HepG2 (cell line): ENCODE results near the gene OR2T27. TPM values are rescaled to one million over a fixed set of nuclear protein-coding genes. Genes with fewer than 3 reads are reported as not detected.

Experiments
- ATAC-seq: fragments of 200-7000 bp; cut with Tn5 transposase; 3 replicates; pipeline ENCODE4 v1.9.1; 2020; ENCODE audit warnings: mild to moderate bottlenecking, moderate library complexity
- BruUV-seq: library from RNA; stranded (reverse); fragments of 400-500 nt; replicated peaks from 2 replicates; lab custom pipeline; 2021; lab: Mats Ljungman, UMichigan
- CTCF ChIA-PET: fragments of 300-600 bp; formaldehyde crosslinking; extraction: SDS; loops from one replicate; lab custom pipeline; 2021; ENCODE audit warnings: low total read pairs, inconsistent platforms, low intra/inter-chr PET ratio; lab: Yijun Ruan, JAX
- POLR2A ChIA-PET: fragments of 350-600 bp; sonication (Branson Sonifier 250); formaldehyde crosslinking; loops from one replicate; lab custom pipeline; 2020; ENCODE audit warnings: antibody characterized with exemption, inconsistent platforms; lab: Yijun Ruan, JAX
- DNase-seq: peaks from one replicate; pipeline ENCODE4 v3.0.0-alpha.2; 2015; ENCODE audit warnings: low spot score
- FAIRE-seq: peaks from 3 replicates; lab custom pipeline; 2011; peaks lifted over from hg19 to GRCh38; lab: Jason Lieb, UNC
- H2AFZ ChIP-seq: one replicate; pipeline ENCODE4 v1.6.1; 2011; ENCODE audit warnings: low read length, inconsistent platforms
- H3K27ac ChIP-seq: fragments of 300-600 bp; 3 replicates; pipeline ENCODE4 v1.8.0; 2011; ENCODE audit warnings: mixed run types, mild to moderate bottlenecking, mixed read lengths, low read length, inconsistent platforms; ENCODE audit not compliant: insufficient read depth; ENCODE audit errors: extremely low read length
- H3K27me3 ChIP-seq, 2 experiments: fragments of 200-600 bp in 1 of 2; 2 replicates in 1 of 2; 3 replicates in 1 of 2; pipeline versions ENCODE4 v1.6.0 to v1.8.0; 2011; ENCODE audit warnings: low read length in 2 of 2, mild to moderate bottlenecking in 2 of 2, moderate library complexity in 2 of 2, inconsistent platforms in 1 of 2; ENCODE audit not compliant: insufficient read depth in 2 of 2, control insufficient read depth in 1 of 2
- H3K36me3 ChIP-seq, 2 experiments: fragments of 200-600 bp in 1 of 2; replicated peaks in 1 of 2; 2 replicates in 1 of 2; 3 replicates in 1 of 2; pipeline versions ENCODE4 v1.5.1 to v1.8.0; 2011; ENCODE audit warnings: low read length in 2 of 2, inconsistent platforms in 1 of 2; ENCODE audit not compliant: insufficient read depth in 2 of 2, control insufficient read depth in 1 of 2
- H3K4me1 ChIP-seq: 2 replicates; pipeline ENCODE4 v1.5.1; 2012; ENCODE audit warnings: low read length, inconsistent platforms; ENCODE audit not compliant: insufficient read depth
- H3K4me2 ChIP-seq: 2 replicates; pipeline ENCODE4 v1.6.0; 2011; ENCODE audit warnings: low read depth, low read length, inconsistent platforms
- H3K4me3 ChIP-seq, 3 experiments: fragments of 200-600 bp in 1 of 3; sonication (generic), shearing (Covaris generic) in 1 of 3; replicated peaks in 1 of 3; 2 replicates each; pipeline ENCODE4 v1.5.1; 2011 to 2016; ENCODE audit warnings: low read length in 3 of 3, inconsistent platforms in 2 of 3, low read depth in 2 of 3, mild to moderate bottlenecking in 2 of 3, control low read depth in 1 of 3, mixed read lengths in 1 of 3; ENCODE audit not compliant: insufficient read depth in 1 of 3
- H3K79me2 ChIP-seq: one replicate; pipeline ENCODE4 v1.6.1; 2011; ENCODE audit warnings: low read length, inconsistent platforms; ENCODE audit not compliant: insufficient read depth
- H3K9ac ChIP-seq: 2 replicates; pipeline ENCODE4 v1.6.0; 2011; ENCODE audit warnings: mild to moderate bottlenecking, low read depth, low read length, inconsistent platforms; ENCODE audit not compliant: insufficient read depth
- H3K9me3 ChIP-seq: 2 replicates; pipeline ENCODE4 v1.5.1; 2012; ENCODE audit warnings: mild to moderate bottlenecking, low read length
- H4K20me1 ChIP-seq: 2 replicates; pipeline ENCODE4 v1.6.0; 2011; ENCODE audit warnings: inconsistent platforms, mild to moderate bottlenecking, low read length, moderate library complexity; ENCODE audit not compliant: insufficient read depth
- CREB1 ChIP-seq, 2 experiments: fragments of 450-650 bp in 1 of 2; IDR thresholded peaks; 2 replicates each; pipeline ENCODE4 v1.6.1; 2016 to 2017; ENCODE audit warnings: control low read depth in 1 of 2, mild to moderate bottlenecking in 1 of 2, missing compliant biosample characterization in 1 of 2, missing genetic modification characterization in 1 of 2
- EED ChIP-seq: sonication (generic); formaldehyde crosslinking; IDR thresholded peaks from 2 replicates; pipeline ENCODE4 v1.5.0; 2020; ENCODE audit warnings: mild to moderate bottlenecking, missing genetic modification reagents
- GTF3A ChIP-seq: sonication (generic); formaldehyde crosslinking; conservative IDR thresholded peaks from 2 replicates; pipeline ENCODE4 v1.4.0; 2020; ENCODE audit warnings: mild to moderate bottlenecking, missing genetic modification reagents
- HNRNPLL ChIP-seq: fragments of 200-400 bp; formaldehyde crosslinking; IDR thresholded peaks from 2 replicates; pipeline ENCODE4 v1.6.1; 2017; ENCODE audit warnings: mild to moderate bottlenecking, low read depth, low read length; ENCODE audit not compliant: poor library complexity, severe bottlenecking
- LRRFIP1 ChIP-seq: sonication (generic); formaldehyde crosslinking; conservative IDR thresholded peaks from 2 replicates; pipeline ENCODE4 v1.4.0; 2020; ENCODE audit warnings: missing genetic modification reagents
- RFX3 ChIP-seq: IDR thresholded peaks from 2 replicates; pipeline ENCODE4 v1.6.1; 2016; ENCODE audit warnings: missing biosample characterization, missing genetic modification reagents
- SNAI1 ChIP-seq: sonication (generic); formaldehyde crosslinking; IDR thresholded peaks from 2 replicates; pipeline ENCODE4 v1.5.0; 2020; ENCODE audit warnings: mild to moderate bottlenecking, missing genetic modification reagents, borderline replicate concordance
- THAP8 ChIP-seq: sonication (generic); formaldehyde crosslinking; IDR thresholded peaks from 2 replicates; pipeline ENCODE4 v1.5.1; 2020; ENCODE audit warnings: missing genetic modification reagents, mild to moderate bottlenecking, borderline replicate concordance
- ZEB1 ChIP-seq: IDR thresholded peaks from 2 replicates; pipeline ENCODE4 v1.6.1; 2012; ENCODE audit warnings: mild to moderate bottlenecking, low read depth, inconsistent platforms; ENCODE audit not compliant: insufficient replicate concordance
- ZNF30 ChIP-seq: sonication (generic); formaldehyde crosslinking; IDR thresholded peaks from 2 replicates; pipeline ENCODE4 v1.5.0; 2020; ENCODE audit warnings: mild to moderate bottlenecking, missing genetic modification reagents
- ZNF530 ChIP-seq: sonication (generic); formaldehyde crosslinking; IDR thresholded peaks from 2 replicates; pipeline ENCODE4 v1.5.0; 2020; ENCODE audit warnings: low read depth, mild to moderate bottlenecking, missing genetic modification reagents
- ZNF713 ChIP-seq: sonication (generic); formaldehyde crosslinking; IDR thresholded peaks from 2 replicates; pipeline ENCODE4 v1.4.0; 2020; ENCODE audit warnings: mild to moderate bottlenecking, missing genetic modification reagents
- WGBS: methylation state at CpG from one replicate; pipeline ENCODE4 v1.1.6; 2017; ENCODE audit warnings: low lambda C conversion rate; 5-methylcytosine and 5-hydroxymethylcytosine counted together
- in situ Hi-C: cut with HindIII; loops from 2 replicates; pipeline ENCODE4 v1.10.0; 2017; ENCODE audit warnings: low pct_unique_long_range_greater_than_20kb; ENCODE audit not compliant: extremely low pct_ligation_motif_present
- intact Hi-C: fragments of 100-400 bp; cut with micrococcal nuclease; formaldehyde crosslinking; loops from one replicate; pipeline ENCODE4 v1.10.0; 2022; ENCODE audit not compliant: unreplicated experiment
- polyA plus RNA-seq, 8 experiments: library from polyadenylated mRNA; depleted of rRNA in 3 of 8; stranded (reverse) in 7 of 8; unstranded in 1 of 8; fragments of >200 nt; fragmentation: Illumina TruSeq in 4 of 8; extraction: Trizol in 4 of 8; gene quantifications; 2 replicates each; pipeline versions ENCODE4 v1.2.1 to v1.2.3, GENCODE V29; 2011 to 2016; ENCODE audit warnings: low read depth in 4 of 8, missing spikeins in 1 of 8, mixed read lengths in 1 of 8; ENCODE audit not compliant: insufficient read depth in 1 of 8
- total RNA-seq, 5 experiments: library from RNA; depleted of rRNA; stranded (reverse); fragments of >200 nt; fragmentation: Illumina TruSeq; extraction: Trizol; gene quantifications; 2 replicates each; pipeline ENCODE4 v1.2.3, GENCODE V29; 2016; ENCODE audit warnings: low read depth in 1 of 5
- TF ChIP-seq, protein P1 (sequence below): sonication (generic); formaldehyde crosslinking; IDR thresholded peaks from 2 replicates; pipeline ENCODE4 v1.4.0; 2020; ENCODE audit warnings: mild to moderate bottlenecking, missing genetic modification reagents
- TF ChIP-seq, protein P2 (sequence below): sonication (generic); formaldehyde crosslinking; IDR thresholded peaks from 2 replicates; pipeline ENCODE4 v1.8.1; 2022; ENCODE audit warnings: mild to moderate bottlenecking, missing genetic modification reagents
- TF ChIP-seq, protein P3 (sequence below): sonication (generic); formaldehyde crosslinking; IDR thresholded peaks from 2 replicates; pipeline ENCODE4 v1.5.0; 2020; ENCODE audit warnings: mild to moderate bottlenecking, missing genetic modification reagents, moderate library complexity

OR2T27 gene
- total and polyA plus RNA-seq, 2 of the 13 experiments (the other 11 are each of a cell fraction or from before 2014, with no cell fraction given) = not detected

DNA sequence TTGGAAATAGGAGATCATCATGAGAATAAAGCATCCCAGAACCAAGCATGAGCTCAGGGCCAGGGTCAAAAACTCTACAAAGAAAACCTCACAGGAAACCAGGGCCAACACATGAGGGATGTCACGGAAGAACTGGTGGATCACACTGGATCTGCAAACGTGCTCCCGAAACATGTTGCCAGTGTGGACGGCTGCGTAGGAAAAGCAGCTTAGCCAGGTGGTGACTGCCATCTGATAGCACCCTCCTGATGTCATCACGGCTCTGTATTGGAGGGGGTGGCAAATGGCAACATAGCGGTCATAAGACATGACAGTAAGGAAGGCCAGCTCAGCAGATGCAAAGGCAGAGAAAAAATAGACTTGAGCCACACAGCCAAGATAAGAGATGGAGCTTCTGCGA is 26.3 kb upstream of the OR2T27 start:
- TF ChIP-seq EED (CRISPR knock-in tag) = no peak
- no peak for TF ChIP-seq ZNF30 (CRISPR knock-in tag)
- TF ChIP-seq, protein P1, sequence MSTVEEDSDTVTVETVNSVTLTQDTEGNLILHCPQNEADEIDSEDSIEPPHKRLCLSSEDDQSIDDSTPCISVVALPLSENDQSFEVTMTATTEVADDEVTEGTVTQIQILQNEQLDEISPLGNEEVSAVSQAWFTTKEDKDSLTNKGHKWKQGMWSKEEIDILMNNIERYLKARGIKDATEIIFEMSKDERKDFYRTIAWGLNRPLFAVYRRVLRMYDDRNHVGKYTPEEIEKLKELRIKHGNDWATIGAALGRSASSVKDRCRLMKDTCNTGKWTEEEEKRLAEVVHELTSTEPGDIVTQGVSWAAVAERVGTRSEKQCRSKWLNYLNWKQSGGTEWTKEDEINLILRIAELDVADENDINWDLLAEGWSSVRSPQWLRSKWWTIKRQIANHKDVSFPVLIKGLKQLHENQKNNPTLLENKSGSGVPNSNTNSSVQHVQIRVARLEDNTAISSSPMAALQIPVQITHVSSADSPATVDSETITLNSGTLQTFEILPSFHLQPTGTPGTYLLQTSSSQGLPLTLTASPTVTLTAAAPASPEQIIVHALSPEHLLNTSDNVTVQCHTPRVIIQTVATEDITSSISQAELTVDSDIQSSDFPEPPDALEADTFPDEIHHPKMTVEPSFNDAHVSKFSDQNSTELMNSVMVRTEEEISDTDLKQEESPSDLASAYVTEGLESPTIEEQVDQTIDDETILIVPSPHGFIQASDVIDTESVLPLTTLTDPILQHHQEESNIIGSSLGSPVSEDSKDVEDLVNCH = no peak
- no peak for TF ChIP-seq ZNF713 (CRISPR knock-in tag)
- no peak for TF ChIP-seq GTF3A (CRISPR knock-in tag)
- TF ChIP-seq LRRFIP1 (CRISPR knock-in tag) = no peak
- TF ChIP-seq, protein P2, sequence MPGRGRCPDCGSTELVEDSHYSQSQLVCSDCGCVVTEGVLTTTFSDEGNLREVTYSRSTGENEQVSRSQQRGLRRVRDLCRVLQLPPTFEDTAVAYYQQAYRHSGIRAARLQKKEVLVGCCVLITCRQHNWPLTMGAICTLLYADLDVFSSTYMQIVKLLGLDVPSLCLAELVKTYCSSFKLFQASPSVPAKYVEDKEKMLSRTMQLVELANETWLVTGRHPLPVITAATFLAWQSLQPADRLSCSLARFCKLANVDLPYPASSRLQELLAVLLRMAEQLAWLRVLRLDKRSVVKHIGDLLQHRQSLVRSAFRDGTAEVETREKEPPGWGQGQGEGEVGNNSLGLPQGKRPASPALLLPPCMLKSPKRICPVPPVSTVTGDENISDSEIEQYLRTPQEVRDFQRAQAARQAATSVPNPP (CRISPR knock-in tag) = no peak
- no peak for TF ChIP-seq HNRNPLL
- TF ChIP-seq SNAI1 (CRISPR knock-in tag) = no peak
- TF ChIP-seq, protein P3, sequence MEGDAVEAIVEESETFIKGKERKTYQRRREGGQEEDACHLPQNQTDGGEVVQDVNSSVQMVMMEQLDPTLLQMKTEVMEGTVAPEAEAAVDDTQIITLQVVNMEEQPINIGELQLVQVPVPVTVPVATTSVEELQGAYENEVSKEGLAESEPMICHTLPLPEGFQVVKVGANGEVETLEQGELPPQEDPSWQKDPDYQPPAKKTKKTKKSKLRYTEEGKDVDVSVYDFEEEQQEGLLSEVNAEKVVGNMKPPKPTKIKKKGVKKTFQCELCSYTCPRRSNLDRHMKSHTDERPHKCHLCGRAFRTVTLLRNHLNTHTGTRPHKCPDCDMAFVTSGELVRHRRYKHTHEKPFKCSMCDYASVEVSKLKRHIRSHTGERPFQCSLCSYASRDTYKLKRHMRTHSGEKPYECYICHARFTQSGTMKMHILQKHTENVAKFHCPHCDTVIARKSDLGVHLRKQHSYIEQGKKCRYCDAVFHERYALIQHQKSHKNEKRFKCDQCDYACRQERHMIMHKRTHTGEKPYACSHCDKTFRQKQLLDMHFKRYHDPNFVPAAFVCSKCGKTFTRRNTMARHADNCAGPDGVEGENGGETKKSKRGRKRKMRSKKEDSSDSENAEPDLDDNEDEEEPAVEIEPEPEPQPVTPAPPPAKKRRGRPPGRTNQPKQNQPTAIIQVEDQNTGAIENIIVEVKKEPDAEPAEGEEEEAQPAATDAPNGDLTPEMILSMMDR (CRISPR knock-in tag) = no peak
- no peak for TF ChIP-seq RFX3 (CRISPR knock-in tag)
- TF ChIP-seq ZEB1 = no peak
- no peak for TF ChIP-seq THAP8 (CRISPR knock-in tag)
- no peak for TF ChIP-seq CREB1 (IDR thresholded peaks at IDR 0.05)
- no peak for TF ChIP-seq CREB1 (CRISPR knock-in tag; IDR thresholded peaks at IDR 0.05)
- TF ChIP-seq ZNF530 (CRISPR knock-in tag) = no peak
- TF ChIP-seq, all 625 proteins: peak for 0
- ChIA-PET POLR2A (no interaction called here), CTCF (no interaction called here)
- no peak overlapping the region for H3K27ac ChIP-seq
- H3K79me2 ChIP-seq = no peaks in the 10 kb centered on the region
- no peaks in the 10 kb centered on the region for H3K27me3 ChIP-seq
- H3K9me3 ChIP-seq = no peaks in the 10 kb centered on the region
- no peak for FAIRE-seq
- BruUV-seq = no TSS peak
- H3K36me3 ChIP-seq = no peaks in the 10 kb centered on the region
- WGBS = 44% methylated on average over 8 of the region's 8 CpGs
- no peak for ATAC-seq
- H3K4me1 ChIP-seq = no peaks in the 10 kb centered on the region
- H2AFZ ChIP-seq = no peak overlapping the region
- in situ Hi-C loops (no loop called here), intact Hi-C loops (no loop called here)
- H3K4me3 ChIP-seq = no peak overlapping the region
- no peaks in the 10 kb centered on the region for H4K20me1 ChIP-seq
- DNase-seq = no peak
- no peak overlapping the region for H3K9ac ChIP-seq
- H3K4me2 ChIP-seq = no peak overlapping the region
